Thoracic aorta endothelial cell (primary cell): Measurements from ENCODE around the gene RLN2. TPM values are rescaled to one million over a fixed set of nuclear protein-coding genes. Genes with fewer than 3 reads are reported as not detected.

Experiments
- small RNA-seq: library from RNA; depleted of rRNA; stranded (forward); fragments of <200 nt; gene quantifications from one replicate; pipeline ENCODE3, GENCODE V24; 2012
- total RNA-seq: library from RNA; depleted of rRNA; stranded (reverse); fragments of >200 nt; gene quantifications from 2 replicates; pipeline ENCODE4 v1.2.3, GENCODE V29; 2012

Gene RLN2
- 0.22 TPM in 1 of 2 replicates, not detected in the other for total RNA-seq

DNA sequence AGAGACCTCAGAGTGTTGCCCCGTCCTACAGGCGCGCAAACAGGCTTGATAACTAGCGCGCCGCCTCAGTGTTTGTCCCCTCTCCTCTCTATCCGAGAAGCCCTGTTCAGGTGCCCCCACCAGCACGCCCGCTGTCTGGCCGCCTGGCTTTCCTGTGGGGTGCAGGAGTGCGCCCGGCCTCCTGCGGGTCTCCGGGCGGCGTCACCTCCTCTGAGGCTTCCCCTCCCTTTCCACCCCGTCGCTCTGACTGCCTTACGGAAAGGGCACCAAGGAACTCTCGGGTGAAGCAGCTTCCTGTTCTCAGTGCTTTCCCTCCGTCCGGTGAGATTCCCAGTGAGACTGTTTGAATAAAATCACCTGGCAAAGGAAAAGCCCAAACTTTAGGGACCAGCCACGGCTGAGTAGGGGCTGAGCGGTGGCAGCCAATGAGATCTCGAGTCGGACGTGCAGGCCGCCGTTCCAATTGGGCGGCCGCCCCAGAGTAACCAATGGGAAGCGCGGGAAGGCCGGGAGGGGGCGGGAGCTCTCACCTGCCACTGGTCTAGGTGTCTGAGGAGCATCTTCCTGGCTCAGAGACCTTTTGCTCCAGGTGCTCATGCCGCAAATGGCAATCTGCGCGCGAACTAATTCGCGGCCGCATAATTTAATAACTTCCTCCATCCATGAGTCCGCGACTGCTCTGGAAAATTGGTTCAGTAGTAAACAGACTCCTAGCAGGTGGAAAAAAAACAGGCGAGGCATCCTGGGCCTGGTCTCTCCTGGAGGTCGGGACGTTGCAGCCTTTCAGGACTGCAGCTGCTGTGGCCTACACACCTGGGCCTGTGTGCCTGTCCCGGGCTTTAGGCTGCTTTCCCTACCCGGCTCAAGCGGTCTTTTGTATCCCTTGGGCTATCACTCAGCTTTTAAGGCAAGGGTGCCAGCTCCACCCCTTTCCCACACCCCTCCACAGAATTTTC is at the start of gene RLN2:
Gene RLN2 (minus strand): TSS at position 877 of the 956 bp plus-strand sequence. CDS start 136 bp downstream, at position 741.

DNA sequence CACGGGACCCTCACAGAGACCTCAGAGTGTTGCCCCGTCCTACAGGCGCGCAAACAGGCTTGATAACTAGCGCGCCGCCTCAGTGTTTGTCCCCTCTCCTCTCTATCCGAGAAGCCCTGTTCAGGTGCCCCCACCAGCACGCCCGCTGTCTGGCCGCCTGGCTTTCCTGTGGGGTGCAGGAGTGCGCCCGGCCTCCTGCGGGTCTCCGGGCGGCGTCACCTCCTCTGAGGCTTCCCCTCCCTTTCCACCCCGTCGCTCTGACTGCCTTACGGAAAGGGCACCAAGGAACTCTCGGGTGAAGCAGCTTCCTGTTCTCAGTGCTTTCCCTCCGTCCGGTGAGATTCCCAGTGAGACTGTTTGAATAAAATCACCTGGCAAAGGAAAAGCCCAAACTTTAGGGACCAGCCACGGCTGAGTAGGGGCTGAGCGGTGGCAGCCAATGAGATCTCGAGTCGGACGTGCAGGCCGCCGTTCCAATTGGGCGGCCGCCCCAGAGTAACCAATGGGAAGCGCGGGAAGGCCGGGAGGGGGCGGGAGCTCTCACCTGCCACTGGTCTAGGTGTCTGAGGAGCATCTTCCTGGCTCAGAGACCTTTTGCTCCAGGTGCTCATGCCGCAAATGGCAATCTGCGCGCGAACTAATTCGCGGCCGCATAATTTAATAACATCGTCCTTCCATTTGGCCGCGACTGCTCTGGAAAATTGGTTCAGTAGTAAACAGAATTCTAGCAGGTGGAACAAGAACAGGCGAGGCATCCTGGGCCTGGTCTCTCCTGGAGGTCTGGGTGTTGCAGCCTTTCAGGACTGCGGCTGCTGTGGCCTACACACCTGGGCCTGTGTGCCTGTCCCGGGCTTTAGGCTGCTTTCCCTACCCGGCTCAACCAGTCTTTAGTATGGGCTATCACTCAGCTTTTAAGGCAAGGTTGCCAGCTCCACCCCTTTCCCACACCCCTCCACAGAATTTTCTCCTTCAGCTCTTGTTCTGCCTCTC is 34.8 kb upstream of the RLN2 start, which contains the start of gene RLN1:
Gene RLN1 (minus strand): TSS at position 885 of the 990 bp plus-strand sequence. CDS start 130 bp downstream, at position 755.

Small RNAs within 50 kb of the gene (small RNA-seq; reads per million reads assigned to genes)
- gene HMGN2P31: not detected

Other genes starting within 250 kb of the RLN2 start
- not detected in 2 replicates for gene INSL6, start 119.1 kb downstream of the RLN2 start, total RNA-seq
- not detected in 2 replicates for gene INSL4, start 73.3 kb downstream of the RLN2 start, total RNA-seq
- gene RLN1, start 35.2 kb upstream of the RLN2 start, total RNA-seq: not detected in 2 replicates
- gene PLGRKT, start 133.2 kb upstream of the RLN2 start, total RNA-seq: 17.2 and 18.6 TPM in 2 replicates
- gene CD274, start 145.8 kb upstream of the RLN2 start, total RNA-seq: 27.0 and 39.5 TPM in 2 replicates
- gene PDCD1LG2, start 205.8 kb upstream of the RLN2 start, total RNA-seq: 16.1 and 22.1 TPM in 2 replicates